HepG2 (cell line): ENCODE measurements around the gene SCAMP3. TPM values are rescaled to one million over a fixed set of nuclear protein-coding genes. Genes with fewer than 3 reads are reported as not detected.

Experiments
- CC2D1A ChIP-seq: sonication (generic); formaldehyde crosslinking; IDR thresholded peaks from 2 replicates; pipeline ENCODE4 v1.8.1; 2023; ENCODE audit warnings: mild to moderate bottlenecking, missing genetic modification reagents
- FIP1L1 ChIP-seq: fragments of 200-400 bp; formaldehyde crosslinking; IDR thresholded peaks from 2 replicates; pipeline ENCODE4 v1.6.1; 2018; ENCODE audit warnings: low read depth, mild to moderate bottlenecking, low read length, moderate library complexity, borderline replicate concordance; ENCODE audit not compliant: insufficient read depth
- FLYWCH1 ChIP-seq: sonication (generic); formaldehyde crosslinking; IDR thresholded peaks from 2 replicates; pipeline ENCODE4 v1.8.1; 2023; ENCODE audit warnings: mild to moderate bottlenecking, missing genetic modification reagents
- HDAC6 ChIP-seq: fragments of 200-600 bp; sonication (generic); IDR thresholded peaks from 2 replicates; pipeline ENCODE4 v1.7.0; 2017; ENCODE audit warnings: mild to moderate bottlenecking, antibody characterized with exemption, low read length, low read depth
- HNRNPUL1 ChIP-seq: fragments of 200-400 bp; formaldehyde crosslinking; IDR thresholded peaks from 2 replicates; pipeline ENCODE4 v1.6.1; 2017; ENCODE audit warnings: low read depth, mild to moderate bottlenecking, low read length, moderate library complexity
- JARID2 ChIP-seq: sonication (generic); formaldehyde crosslinking; IDR thresholded peaks from 2 replicates; pipeline ENCODE4 v1.8.1; 2023; ENCODE audit warnings: missing genetic modification reagents, inconsistent platforms; ENCODE audit not compliant: insufficient replicate concordance
- JUNB ChIP-seq: sonication (generic); formaldehyde crosslinking; IDR thresholded peaks from 2 replicates; pipeline ENCODE4 v1.8.0; 2022; ENCODE audit warnings: missing genetic modification reagents, mild to moderate bottlenecking, borderline replicate concordance
- KDM3A ChIP-seq: IDR thresholded peaks from 2 replicates; pipeline ENCODE4 v1.6.1; 2018; ENCODE audit warnings: low read depth, missing compliant biosample characterization
- MEIS2 ChIP-seq: sonication (generic); formaldehyde crosslinking; IDR thresholded peaks from 2 replicates; pipeline ENCODE4 v1.9.0; 2021; ENCODE audit warnings: mild to moderate bottlenecking, missing genetic modification reagents
- PHB2 ChIP-seq: fragments of 450-650 bp; IDR thresholded peaks from 2 replicates; pipeline ENCODE4 v1.6.1; 2018; ENCODE audit not compliant: partially characterized antibody
- POLR2A ChIP-seq, 2 experiments: IDR thresholded peaks; 2 replicates each; pipeline ENCODE4 v1.6.1; 2011; ENCODE audit warnings: low read depth in 2 of 2, low read length in 2 of 2, mild to moderate bottlenecking in 1 of 2, moderate library complexity in 1 of 2; ENCODE audit not compliant: insufficient read depth in 1 of 2
- POLR2AphosphoS5 ChIP-seq: IDR thresholded peaks from 2 replicates; pipeline ENCODE4 v1.6.1; 2012; ENCODE audit warnings: low read depth, low read length
- RBM39 ChIP-seq: fragments of 200-400 bp; formaldehyde crosslinking; IDR thresholded peaks from one replicate; pipeline ENCODE4 v1.6.1; 2018; ENCODE audit warnings: antibody characterized with exemption, mild to moderate bottlenecking, low read depth, low read length; ENCODE audit not compliant: poor library complexity, severe bottlenecking
- RNF2 ChIP-seq: fragments of 450-650 bp; conservative IDR thresholded peaks from 2 replicates; pipeline ENCODE4 v1.6.1; 2016; ENCODE audit warnings: low read depth
- RXRA ChIP-seq: sonication (generic); formaldehyde crosslinking; IDR thresholded peaks from 2 replicates; pipeline ENCODE4 v1.5.1; 2020; ENCODE audit warnings: missing genetic modification reagents
- SALL1 ChIP-seq: sonication (generic); formaldehyde crosslinking; IDR thresholded peaks from 2 replicates; pipeline ENCODE4 v1.8.0; 2022; ENCODE audit warnings: mild to moderate bottlenecking, missing genetic modification reagents
- TARDBP ChIP-seq: sonication (generic); formaldehyde crosslinking; IDR thresholded peaks from 2 replicates; pipeline ENCODE4 v1.8.0; 2022; ENCODE audit warnings: mild to moderate bottlenecking, missing genetic modification reagents
- TBP ChIP-seq: sonication (generic); formaldehyde crosslinking; IDR thresholded peaks from 2 replicates; pipeline ENCODE4 v1.5.0; 2020; ENCODE audit warnings: missing genetic modification reagents
- THAP11 ChIP-seq: IDR thresholded peaks from 2 replicates; pipeline ENCODE4 v1.6.1; 2016; ENCODE audit warnings: missing biosample characterization, missing genetic modification reagents
- THAP7 ChIP-seq: sonication (generic); formaldehyde crosslinking; IDR thresholded peaks from 2 replicates; pipeline ENCODE4 v1.8.1; 2023; ENCODE audit warnings: mild to moderate bottlenecking, missing genetic modification reagents
- TOE1 ChIP-seq: sonication (generic); formaldehyde crosslinking; IDR thresholded peaks from 2 replicates; pipeline ENCODE4 v1.4.0; 2020; ENCODE audit warnings: mild to moderate bottlenecking, missing genetic modification reagents
- ZNF17 ChIP-seq: sonication (generic); formaldehyde crosslinking; IDR thresholded peaks from 2 replicates; pipeline ENCODE4 v1.5.0; 2020; ENCODE audit warnings: mild to moderate bottlenecking, missing genetic modification reagents
- ZNF180 ChIP-seq: sonication (generic); formaldehyde crosslinking; IDR thresholded peaks from 2 replicates; pipeline ENCODE4 v1.4.0; 2020; ENCODE audit warnings: low read depth, missing genetic modification reagents, borderline replicate concordance
- ZNF282 ChIP-seq: fragments of 450-650 bp; IDR thresholded peaks from 2 replicates; pipeline ENCODE4 v1.6.1; 2018; ENCODE audit not compliant: partially characterized antibody
- ZNF484 ChIP-seq: sonication (generic); formaldehyde crosslinking; IDR thresholded peaks from 2 replicates; pipeline ENCODE4 v1.5.1; 2020; ENCODE audit warnings: mild to moderate bottlenecking, low read depth, missing genetic modification reagents, borderline replicate concordance
- ZNF704 ChIP-seq: sonication (generic); formaldehyde crosslinking; IDR thresholded peaks from 2 replicates; pipeline ENCODE4 v1.8.1; 2023; ENCODE audit warnings: mild to moderate bottlenecking, inconsistent platforms, moderate library complexity, missing genetic modification reagents, borderline replicate concordance
- ZNF792 ChIP-seq: IDR thresholded peaks from 2 replicates; pipeline ENCODE4 v1.6.1; 2016
- ZZZ3 ChIP-seq: sonication (generic); formaldehyde crosslinking; IDR thresholded peaks from 2 replicates; pipeline ENCODE4 v1.4.0; 2020; ENCODE audit warnings: missing genetic modification reagents, mild to moderate bottlenecking, borderline replicate concordance
- polyA plus RNA-seq, 8 experiments: library from polyadenylated mRNA; depleted of rRNA in 3 of 8; stranded (reverse) in 7 of 8; unstranded in 1 of 8; fragments of >200 nt; fragmentation: Illumina TruSeq in 4 of 8; extraction: Trizol in 4 of 8; gene quantifications; 2 replicates each; pipeline versions ENCODE4 v1.2.1 to v1.2.3, GENCODE V29; 2011 to 2016; ENCODE audit warnings: low read depth in 4 of 8, missing spikeins in 1 of 8, mixed read lengths in 1 of 8; ENCODE audit not compliant: insufficient read depth in 1 of 8
- total RNA-seq, 5 experiments: library from RNA; depleted of rRNA; stranded (reverse); fragments of >200 nt; fragmentation: Illumina TruSeq; extraction: Trizol; gene quantifications; 2 replicates each; pipeline ENCODE4 v1.2.3, GENCODE V29; 2016; ENCODE audit warnings: low read depth in 1 of 5
- TF ChIP-seq, protein P1 (sequence below): sonication (generic); formaldehyde crosslinking; IDR thresholded peaks from 2 replicates; pipeline ENCODE4 v1.8.1; 2023; ENCODE audit warnings: missing genetic modification reagents, inconsistent platforms, borderline replicate concordance

SCAMP3 gene
- total and polyA plus RNA-seq, 2 of the 13 experiments (the other 11 are each of a cell fraction or from before 2014, with no cell fraction given): 46.8 to 83.3 TPM

DNA sequence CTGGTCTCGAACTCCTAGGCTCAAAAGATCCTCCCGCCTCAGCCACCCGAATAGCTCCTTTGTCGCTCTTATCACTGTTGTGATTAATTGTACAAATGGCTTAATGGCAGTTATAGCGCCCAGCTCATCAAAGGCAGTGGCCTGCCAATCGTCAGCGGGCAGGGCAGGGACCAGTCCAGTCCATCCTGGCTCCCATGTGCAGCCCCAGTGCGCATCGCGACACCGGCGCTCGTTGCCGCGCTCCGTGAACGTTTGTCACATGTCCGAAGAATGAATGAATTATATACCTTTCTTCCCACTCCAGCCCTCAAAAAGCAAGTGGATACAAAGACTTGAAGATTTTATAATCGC lies 35.3 kb downstream of the SCAMP3 start (continued):
- no peak for TF ChIP-seq ZNF704
- TF ChIP-seq JARID2: no peak
- no peak for TF ChIP-seq ZNF17 (CRISPR knock-in tag)
- TF ChIP-seq JUNB (CRISPR knock-in tag): no peak
- 0 out of 2 replicates have a peak, but pooled peaks have one; percentile 22 for TF ChIP-seq ZZZ3 (CRISPR knock-in tag)
- TF ChIP-seq MEIS2 (CRISPR knock-in tag): no peak
- no peak for TF ChIP-seq RBM39
- no peak for TF ChIP-seq HNRNPUL1
- no peak for TF ChIP-seq RXRA
- TF ChIP-seq ZNF180 (CRISPR knock-in tag): no peak
- peak; percentile 63; the same call in 1 of the 2 replicates for TF ChIP-seq TARDBP (CRISPR knock-in tag)
- TF ChIP-seq KDM3A (CRISPR knock-in tag): no peak
- no peak for TF ChIP-seq ZNF484 (CRISPR knock-in tag)
- no peak for TF ChIP-seq ZNF282
- 0 out of 2 replicates have a peak, but pooled peaks have one; percentile 70 for TF ChIP-seq RNF2
- TF ChIP-seq POLR2A (IDR thresholded peaks at IDR 0.05; ENCODE audit: insufficient read depth in 1 of 2, low read depth in 2 of 2, low read length in 2 of 2): no peak
- TF ChIP-seq HDAC6: no peak
- TF ChIP-seq POLR2AphosphoS5: no peak
- no peak for TF ChIP-seq CC2D1A (CRISPR knock-in tag)
- no peak for TF ChIP-seq ZNF792
- no peak for TF ChIP-seq PHB2
- no peak for TF ChIP-seq FIP1L1
- no peak for TF ChIP-seq THAP11
- TF ChIP-seq TOE1 (CRISPR knock-in tag): no peak
- no peak for TF ChIP-seq TBP (CRISPR knock-in tag)
- TF ChIP-seq THAP7 (CRISPR knock-in tag): no peak
- 0 out of 2 replicates have a peak, but pooled peaks have one; percentile 15 for TF ChIP-seq SALL1 (CRISPR knock-in tag)
- TF ChIP-seq FLYWCH1 (CRISPR knock-in tag): no peak
- TF ChIP-seq, protein P1, sequence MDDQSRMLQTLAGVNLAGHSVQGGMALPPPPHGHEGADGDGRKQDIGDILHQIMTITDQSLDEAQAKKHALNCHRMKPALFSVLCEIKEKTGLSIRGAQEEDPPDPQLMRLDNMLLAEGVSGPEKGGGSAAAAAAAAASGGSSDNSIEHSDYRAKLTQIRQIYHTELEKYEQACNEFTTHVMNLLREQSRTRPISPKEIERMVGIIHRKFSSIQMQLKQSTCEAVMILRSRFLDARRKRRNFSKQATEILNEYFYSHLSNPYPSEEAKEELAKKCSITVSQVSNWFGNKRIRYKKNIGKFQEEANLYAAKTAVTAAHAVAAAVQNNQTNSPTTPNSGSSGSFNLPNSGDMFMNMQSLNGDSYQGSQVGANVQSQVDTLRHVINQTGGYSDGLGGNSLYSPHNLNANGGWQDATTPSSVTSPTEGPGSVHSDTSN (CRISPR knock-in tag): no peak
